NB4 (cell line): ENCODE data around the gene INPP5A.

Source experiments
- DNase-seq: peaks from one replicate; pipeline ENCODE4 v3.0.0; 2010; ENCODE audit warnings: low read depth
- H3K4me3 ChIP-seq: one replicate; pipeline ENCODE4 v1.5.1; 2011; ENCODE audit warnings: mild to moderate bottlenecking, low read depth, low read length, moderate library complexity
- CTCF ChIP-seq: IDR thresholded peaks from one replicate; pipeline ENCODE4 v1.5.1; 2012; ENCODE audit warnings: low read depth, low read length
- MAX ChIP-seq: IDR thresholded peaks from 2 replicates; pipeline ENCODE4 v1.6.1; 2011; ENCODE audit warnings: low read depth, low read length
- MYC ChIP-seq: IDR thresholded peaks from 2 replicates; pipeline ENCODE4 v1.6.1; 2011; ENCODE audit warnings: low read depth, low read length
- POLR2A ChIP-seq: IDR thresholded peaks from 2 replicates; pipeline ENCODE4 v1.6.1; 2011; ENCODE audit warnings: mild to moderate bottlenecking; ENCODE audit not compliant: insufficient read length; ENCODE audit errors: extremely low read depth

The INPP5A gene

GRCh38 chr10:132512052-132512442 is 25.5 kb upstream of the INPP5A start:
- no peak for DNase-seq
- TF ChIP-seq CTCF: no peak

GRCh38 chr10:132512693-132513345 is 24.8 kb upstream of the INPP5A start:
- no peak overlapping the region for H3K4me3 ChIP-seq
- TF ChIP-seq CTCF (no peak), MYC (no peak), POLR2A (no peak), MAX (no peak)

More at GRCh38 chr10:132512052-132512442, 25.5 kb upstream of the INPP5A start:
- no peak overlapping the region for H3K4me3 ChIP-seq

GRCh38 chr10:132514821-132515520 is 22.6 kb upstream of the INPP5A start:
- no peak for TF ChIP-seq MYC
- no peak for TF ChIP-seq POLR2A
- TF ChIP-seq CTCF: no peak
- no peak for TF ChIP-seq MAX
- no peak overlapping the region for H3K4me3 ChIP-seq
- DNase-seq: peak; percentile 63

More at GRCh38 chr10:132512693-132513345, 24.8 kb upstream of the INPP5A start:
- no peak for DNase-seq

GRCh38 chr10:132515811-132516726 is 21.5 kb upstream of the INPP5A start:
- peak; percentile 96 for DNase-seq
- no peak overlapping the region for H3K4me3 ChIP-seq
- TF ChIP-seq POLR2A (no peak), CTCF (no peak), MYC (peak; percentile 91), MAX (peak; percentile 97)

- H3K4me3 ChIP-seq: no peak overlapping the region
- peak; percentile 76 for TF ChIP-seq MAX
- TF ChIP-seq MYC: peak; percentile 81; the same call in 1 of the 2 replicates
- TF ChIP-seq POLR2A: no peak
- TF ChIP-seq CTCF: no peak
- DNase-seq: peak; percentile 92
These were observed 20.5 kb upstream of the INPP5A start for GRCh38 chr10:132516771-132517725.
